Activated T-helper 1 cell treated with anti-CD3 and anti-CD28 coated beads, Interleukin-12 subunit alpha, Interleukin-12 subunit beta, Interleukin-2, Interleukin-4 antibody, amounts not matched to agents 30 ng/mL and 10 ng/mL and 1 ng/mL, durations not matched to agents 14 hours and 24 hours and 36 hours (primary cell): Measurements from ENCODE around the gene CARD8. TPM values are rescaled to one million over a fixed set of nuclear protein-coding genes. Genes with fewer than 3 reads are reported as not detected.
A peak's percentile ranks its signal among the peaks of the same experiment; 100 is the strongest.

Experiments used
- DNase-seq: peaks from one replicate; pipeline ENCODE4 v3.0.0; 2021; ENCODE audit warnings: low spot score
- H3K27ac Mint-ChIP-seq: one replicate; pipeline ENCODE4 v1.8.0; 2021; ENCODE audit warnings: mild to moderate bottlenecking, mixed read lengths
- H3K27me3 Mint-ChIP-seq: one replicate; pipeline ENCODE4 v1.8.0; 2022; ENCODE audit warnings: mild to moderate bottlenecking, moderate library complexity, mixed read lengths; ENCODE audit not compliant: insufficient read depth
- H3K36me3 Mint-ChIP-seq: one replicate; pipeline ENCODE4 v1.8.0; 2021; ENCODE audit warnings: low read depth, mixed read lengths
- H3K4me1 Mint-ChIP-seq: one replicate; pipeline ENCODE4 v1.8.0; 2021; ENCODE audit warnings: low read depth, mixed read lengths
- H3K4me3 Mint-ChIP-seq: one replicate; pipeline ENCODE4 v1.8.0; 2021; ENCODE audit warnings: mild to moderate bottlenecking, moderate library complexity, mixed read lengths
- H3K9me3 Mint-ChIP-seq: one replicate; pipeline ENCODE4 v1.8.0; 2021; ENCODE audit warnings: mixed read lengths
- intact Hi-C: fragments of 100-400 bp; cut with micrococcal nuclease; formaldehyde crosslinking; loops from one replicate; pipeline ENCODE4 v1.15.1; 2024
- total RNA-seq: library from RNA; stranded (reverse); gene quantifications from 2 replicates; pipeline ENCODE4 v1.2.3, GENCODE V29; 2022

The CARD8 gene
- total RNA-seq, 1 donor from 2014 or later, result 117 TPM

DNA sequence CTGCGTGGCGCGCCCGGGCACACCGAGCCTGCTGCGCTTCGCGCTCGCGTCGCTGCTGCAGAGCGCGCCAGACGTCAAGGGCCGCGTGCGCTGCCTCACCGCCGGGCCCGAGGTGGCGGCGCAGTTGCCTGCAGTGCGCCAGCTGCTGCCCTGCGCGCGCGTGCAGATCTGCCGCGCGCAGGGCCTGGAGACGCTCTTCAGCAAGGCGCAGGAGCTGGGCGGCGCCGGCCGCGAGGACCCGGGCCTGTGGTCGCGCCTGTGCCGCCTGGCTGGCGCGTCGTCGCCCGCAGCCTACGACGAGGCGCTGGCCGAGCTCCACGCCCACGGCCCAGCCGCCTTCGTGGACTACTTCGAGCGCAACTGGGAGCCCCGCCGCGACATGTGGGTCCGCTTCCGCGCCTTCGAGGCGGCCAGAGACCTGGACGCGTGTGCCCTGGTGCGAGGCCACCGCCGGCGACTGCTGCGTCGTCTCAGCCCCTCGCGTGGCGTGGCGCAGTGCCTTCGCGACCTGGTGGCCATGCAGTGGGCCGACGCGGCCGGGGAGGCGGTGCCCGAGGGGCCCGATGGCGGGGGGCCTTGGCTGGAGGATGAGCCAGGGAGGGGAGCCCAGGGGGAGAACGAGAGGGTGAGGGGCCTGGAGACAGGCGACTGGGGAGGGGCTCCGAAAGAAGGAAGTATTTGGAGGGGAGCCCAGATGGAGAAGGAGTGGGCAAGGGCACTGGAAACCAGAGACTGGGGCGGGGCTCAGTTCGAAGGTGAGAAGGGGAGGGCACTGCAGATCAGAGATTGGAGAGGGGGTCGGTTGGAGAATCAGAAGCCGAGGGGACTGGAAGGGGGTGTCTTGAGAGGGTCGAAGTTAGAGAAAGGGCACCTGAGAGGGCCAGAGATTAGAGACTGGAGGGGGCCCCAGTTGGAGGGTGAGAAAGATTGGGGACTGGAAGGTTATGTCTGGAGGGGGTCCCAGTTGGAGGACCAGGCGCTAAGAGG lies 60.6 kb downstream of the CARD8 start:
- no peak overlapping the region for H3K4me3 Mint-ChIP-seq
- H3K9me3 Mint-ChIP-seq, result no peaks in the 10 kb centered on the region
- no peak for DNase-seq
- peak overlapping the region; percentile 55 for H3K27ac Mint-ChIP-seq
- no peaks in the 10 kb centered on the region for H3K4me1 Mint-ChIP-seq
- intact Hi-C loops, result no loop called here
- peaks cover 1% of the 10 kb centered on the region for H3K27me3 Mint-ChIP-seq
- peaks cover 5% of the 10 kb centered on the region for H3K36me3 Mint-ChIP-seq

DNA sequence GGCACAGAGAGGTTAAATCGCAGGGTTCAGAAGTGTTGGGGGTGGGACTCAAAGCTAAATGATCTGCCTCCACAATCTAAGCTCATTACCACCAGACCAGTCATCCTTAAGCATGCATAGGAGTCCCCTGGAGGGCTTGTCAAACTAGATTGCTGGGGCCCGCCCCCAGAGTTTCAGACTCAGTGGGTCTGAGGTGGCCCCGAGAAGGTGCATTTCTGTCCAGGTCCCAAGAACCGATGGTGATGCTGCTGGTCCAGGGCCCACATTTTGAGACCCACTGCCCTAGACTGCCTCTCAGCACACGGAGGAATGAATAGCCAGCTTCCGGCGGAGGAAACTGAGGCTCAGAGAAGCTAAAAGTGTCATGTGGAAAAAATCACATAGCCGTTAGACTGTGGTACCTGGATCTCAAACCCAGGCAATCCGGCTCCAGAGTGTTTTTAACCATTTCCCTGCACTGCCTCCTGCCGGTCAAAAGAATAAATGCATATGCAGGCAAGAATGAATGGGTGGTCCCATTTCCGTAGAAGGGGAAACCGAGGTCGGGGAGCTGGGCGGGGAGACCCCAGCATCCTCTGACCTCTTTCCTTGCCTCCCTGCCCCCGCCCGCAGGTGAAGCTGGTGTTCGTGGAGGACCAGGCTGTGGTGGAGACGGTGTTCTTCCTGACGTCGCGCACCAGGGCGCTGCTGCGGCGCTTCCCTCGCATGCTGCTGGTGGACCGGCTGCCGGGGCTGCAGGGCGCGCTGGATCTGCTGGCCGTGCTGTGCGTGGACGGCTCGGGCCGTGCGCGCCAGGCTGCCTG lies 61.5 kb downstream of the CARD8 start:
- Mint-ChIP-seq H3K4me1 (no peaks in the 10 kb centered on the region), H3K27me3 (peaks cover 1% of the 10 kb centered on the region), H3K27ac (no peak overlapping the region), H3K36me3 (peaks cover 5% of the 10 kb centered on the region), H3K9me3 (no peaks in the 10 kb centered on the region), H3K4me3 (no peak overlapping the region)
- no peak for DNase-seq
- intact Hi-C loops, result no loop called here

DNA sequence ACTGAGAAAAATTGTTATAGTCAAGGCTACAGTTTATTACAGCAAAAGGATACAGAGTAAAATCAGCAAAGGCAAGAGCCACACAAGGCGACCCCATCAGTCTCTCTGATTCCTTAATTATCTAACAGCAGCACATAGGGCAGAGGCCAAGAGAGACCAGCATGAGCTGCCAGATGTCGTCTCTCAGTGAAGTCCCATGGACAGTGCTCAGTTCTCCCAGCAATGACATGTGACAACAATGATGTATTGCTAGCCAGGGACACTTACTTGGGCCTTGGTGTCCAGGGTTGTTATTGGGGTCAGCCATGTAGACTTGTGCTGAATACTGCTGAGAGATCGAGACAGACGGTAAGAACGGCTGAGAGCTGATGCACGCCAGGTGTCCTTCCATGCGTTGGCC lies 63.0 kb downstream of the CARD8 start:
- no peak overlapping the region for H3K27ac Mint-ChIP-seq
- intact Hi-C loops, result no loop called here
- no peaks in the 10 kb centered on the region for H3K9me3 Mint-ChIP-seq
- peaks cover 12% of the 10 kb centered on the region for H3K36me3 Mint-ChIP-seq
- DNase-seq, result no peak
- H3K27me3 Mint-ChIP-seq, result peaks cover 1% of the 10 kb centered on the region
- no peaks in the 10 kb centered on the region for H3K4me1 Mint-ChIP-seq
- no peak overlapping the region for H3K4me3 Mint-ChIP-seq

DNA sequence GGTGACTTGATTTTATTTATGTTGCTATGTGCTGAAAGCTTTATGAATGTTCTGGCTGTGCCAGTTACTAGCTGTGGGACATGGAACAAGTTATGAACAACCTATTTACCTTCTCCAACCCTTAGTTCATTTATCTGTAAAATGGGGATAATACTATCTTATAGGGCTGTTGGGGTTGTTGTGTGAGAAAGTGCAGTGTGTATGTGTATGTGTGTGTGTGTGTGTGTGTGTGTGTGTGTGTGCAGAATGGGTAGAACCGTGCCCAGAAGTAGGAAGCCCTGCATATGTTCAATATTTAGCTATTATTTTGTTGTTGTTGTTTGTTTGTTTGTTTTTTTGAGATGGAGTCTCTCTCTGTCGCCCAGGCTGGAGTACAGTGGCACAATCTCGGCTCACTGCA lies 64.8 kb downstream of the CARD8 start:
- Mint-ChIP-seq H3K4me3 (no peak overlapping the region), H3K27ac (no peak overlapping the region)

DNA sequence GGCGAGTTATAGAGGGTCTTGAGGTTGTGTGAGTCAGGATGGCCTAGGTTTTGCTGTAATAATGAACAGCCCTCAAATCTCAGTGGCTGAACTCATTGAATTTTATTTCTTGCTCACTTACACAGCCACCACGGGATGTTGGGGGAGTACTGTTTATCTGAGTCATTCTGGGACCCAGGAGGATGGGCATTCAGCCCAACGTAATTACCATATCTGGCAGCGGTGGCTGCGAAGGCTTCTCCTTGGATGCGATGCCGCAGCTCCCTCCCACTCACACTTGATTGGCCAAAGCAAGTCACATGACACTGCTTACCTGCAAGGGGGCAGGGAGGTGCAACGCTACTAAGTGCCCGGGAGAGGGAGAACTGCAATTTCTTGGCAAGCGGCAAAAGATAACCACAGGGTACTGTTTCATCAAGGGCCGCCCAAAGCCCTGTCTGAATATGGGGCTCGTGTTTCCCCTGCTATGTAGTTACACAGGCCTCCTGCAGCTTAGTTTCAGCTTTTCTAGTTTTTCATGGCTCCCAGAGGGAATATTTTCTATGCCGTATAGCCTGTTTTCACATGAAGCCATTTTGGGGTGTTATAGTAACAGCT lies 65.3 kb downstream of the CARD8 start:
- no peaks in the 10 kb centered on the region for H3K9me3 Mint-ChIP-seq
- intact Hi-C loops, result no loop called here
- DNase-seq, result no peak
- H3K36me3 Mint-ChIP-seq, result peaks cover 14% of the 10 kb centered on the region
- no peak overlapping the region for H3K4me3 Mint-ChIP-seq
- no peak overlapping the region for H3K27ac Mint-ChIP-seq
- H3K4me1 Mint-ChIP-seq, result no peaks in the 10 kb centered on the region
- H3K27me3 Mint-ChIP-seq, result no peaks in the 10 kb centered on the region

More for the DNA sequence above, 64.8 kb downstream of the CARD8 start:
- intact Hi-C loops, result no loop called here
- H3K9me3 Mint-ChIP-seq, result no peaks in the 10 kb centered on the region
- no peaks in the 10 kb centered on the region for H3K27me3 Mint-ChIP-seq
- peaks cover 14% of the 10 kb centered on the region for H3K36me3 Mint-ChIP-seq
- DNase-seq, result no peak
- H3K4me1 Mint-ChIP-seq, result no peaks in the 10 kb centered on the region

DNA sequence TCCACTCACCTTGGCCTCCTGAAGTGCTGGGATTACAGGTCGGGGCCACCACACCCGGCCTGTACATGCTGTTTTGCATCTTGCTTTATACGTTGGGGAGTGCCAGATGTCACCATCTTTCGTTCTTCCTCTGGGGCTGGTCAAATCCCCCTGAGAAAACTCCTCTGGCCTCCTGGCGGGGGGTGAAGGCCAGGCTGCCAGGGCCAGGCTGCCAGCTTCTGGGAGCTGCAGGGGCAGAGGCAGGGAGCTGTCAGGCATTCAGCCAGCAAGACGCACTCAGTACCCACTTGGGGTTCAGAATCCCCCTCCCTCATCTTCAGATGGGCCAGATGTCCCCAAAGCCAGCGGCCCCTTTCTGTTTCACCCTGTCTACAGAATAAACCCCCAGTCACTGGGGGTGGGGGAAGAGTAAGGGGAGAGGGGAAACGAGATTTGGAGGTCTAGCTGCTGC lies 69.1 kb downstream of the CARD8 start:
- DNase-seq, result no peak
- intact Hi-C loops, result no loop called here
- H3K36me3 Mint-ChIP-seq, result peaks cover 23% of the 10 kb centered on the region
- H3K27me3 Mint-ChIP-seq, result no peaks in the 10 kb centered on the region
- no peaks in the 10 kb centered on the region for H3K4me1 Mint-ChIP-seq
- H3K4me3 Mint-ChIP-seq, result no peak overlapping the region
- H3K27ac Mint-ChIP-seq, result no peak overlapping the region
- H3K9me3 Mint-ChIP-seq, result peaks cover 3% of the 10 kb centered on the region

DNA sequence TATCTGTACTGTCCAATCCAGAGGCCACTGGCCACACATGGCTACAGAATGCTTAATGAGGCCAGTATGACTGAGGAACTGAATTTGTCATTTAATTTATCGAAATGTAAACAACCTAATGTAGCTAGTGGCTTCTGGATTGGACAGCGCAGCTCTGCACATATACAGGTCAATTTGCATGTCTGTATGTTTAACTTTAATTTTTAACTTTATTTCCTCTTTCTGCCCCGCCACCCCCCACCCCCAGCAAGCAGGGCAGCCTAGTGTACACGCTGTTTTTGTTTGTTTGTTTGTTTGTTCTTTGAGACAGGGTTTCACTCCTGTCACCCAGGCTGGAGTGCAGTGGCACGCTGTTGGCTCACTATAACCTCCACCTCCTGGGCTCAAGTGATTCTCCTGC lies 69.7 kb downstream of the CARD8 start:
- Mint-ChIP-seq H3K27ac (no peak overlapping the region), H3K9me3 (peaks cover 8% of the 10 kb centered on the region), H3K36me3 (peaks cover 27% of the 10 kb centered on the region), H3K27me3 (no peaks in the 10 kb centered on the region), H3K4me3 (no peak overlapping the region), H3K4me1 (no peaks in the 10 kb centered on the region)
- intact Hi-C loops, result no loop called here
- no peak for DNase-seq

DNA sequence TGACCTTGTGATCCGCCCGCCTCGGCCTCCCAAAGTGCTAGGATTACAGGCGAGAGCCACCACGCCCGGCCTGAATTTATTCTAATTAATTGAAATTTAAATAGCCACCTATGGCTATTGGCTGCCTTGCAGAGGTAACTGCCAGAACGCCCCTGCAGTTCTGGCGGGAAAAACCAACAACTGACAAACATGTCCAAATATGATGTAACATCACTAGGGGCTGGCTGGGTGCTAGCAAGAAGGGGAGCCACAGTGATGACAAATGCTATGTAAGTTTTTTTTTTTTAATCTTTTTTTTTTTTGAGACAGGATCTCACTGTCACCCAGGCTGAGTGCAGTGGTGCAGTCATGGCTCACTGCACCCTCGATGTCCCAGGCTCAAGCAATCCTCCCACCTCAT lies 72.4 kb downstream of the CARD8 start:
- no peaks in the 10 kb centered on the region for H3K27me3 Mint-ChIP-seq

DNA sequence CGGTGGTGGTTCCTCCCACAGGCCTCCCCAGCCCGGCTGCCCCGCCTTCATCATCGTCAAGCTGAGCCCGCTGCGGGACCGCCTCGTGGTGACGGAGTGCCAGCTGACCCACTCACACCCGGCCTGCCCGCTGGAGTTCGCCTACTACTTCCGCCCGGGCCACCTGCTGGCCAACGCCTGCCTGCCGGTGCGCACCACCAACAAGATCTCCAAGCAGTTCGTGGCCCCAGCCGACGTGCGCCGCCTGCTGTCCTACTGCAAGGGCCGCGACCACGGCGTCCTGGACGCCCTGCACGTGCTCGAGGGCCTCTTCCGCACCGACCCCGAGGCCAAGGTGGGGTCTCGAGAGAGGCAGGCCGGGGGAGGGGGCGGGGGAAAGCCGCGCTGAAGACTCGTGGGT lies 73.3 kb downstream of the CARD8 start:
- Mint-ChIP-seq H3K4me3 (no peak overlapping the region), H3K27me3 (no peaks in the 10 kb centered on the region), H3K9me3 (peaks cover 8% of the 10 kb centered on the region), H3K36me3 (peaks cover 23% of the 10 kb centered on the region), H3K27ac (no peak overlapping the region), H3K4me1 (no peaks in the 10 kb centered on the region)
- intact Hi-C loops, result no loop called here
- DNase-seq, result no peak

More for the DNA sequence above, 72.4 kb downstream of the CARD8 start:
- Mint-ChIP-seq H3K4me1 (no peaks in the 10 kb centered on the region), H3K4me3 (no peak overlapping the region), H3K36me3 (peaks cover 27% of the 10 kb centered on the region), H3K9me3 (peaks cover 8% of the 10 kb centered on the region), H3K27ac (no peak overlapping the region)
- no peak for DNase-seq
- intact Hi-C loops, result no loop called here

DNA sequence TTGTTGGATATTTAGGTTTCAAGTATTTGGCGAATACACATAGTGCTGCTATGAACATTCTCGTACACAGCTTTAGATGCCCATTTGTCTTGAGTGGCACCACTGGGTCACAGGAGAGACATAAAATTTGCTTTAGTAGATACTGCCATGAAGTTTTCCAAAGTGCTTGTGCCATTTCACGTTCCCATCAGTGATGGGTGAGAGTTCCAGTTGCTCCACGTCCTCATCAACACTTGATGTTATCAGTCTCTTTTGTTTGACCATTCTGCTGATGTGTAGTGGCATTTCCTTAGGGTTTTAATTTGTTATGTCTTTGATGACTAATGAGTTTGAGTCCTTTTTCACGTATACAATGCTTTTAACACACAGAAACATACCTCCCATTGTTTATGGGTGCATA lies 74.2 kb downstream of the CARD8 start:
- DNase-seq, result no peak
- peaks cover 26% of the 10 kb centered on the region for H3K36me3 Mint-ChIP-seq
- no peaks in the 10 kb centered on the region for H3K27me3 Mint-ChIP-seq
- H3K27ac Mint-ChIP-seq, result no peak overlapping the region
- intact Hi-C loops, result no loop called here
- peaks cover 8% of the 10 kb centered on the region for H3K9me3 Mint-ChIP-seq
- peaks cover 5% of the 10 kb centered on the region for H3K4me1 Mint-ChIP-seq
- H3K4me3 Mint-ChIP-seq, result no peak overlapping the region

DNA sequence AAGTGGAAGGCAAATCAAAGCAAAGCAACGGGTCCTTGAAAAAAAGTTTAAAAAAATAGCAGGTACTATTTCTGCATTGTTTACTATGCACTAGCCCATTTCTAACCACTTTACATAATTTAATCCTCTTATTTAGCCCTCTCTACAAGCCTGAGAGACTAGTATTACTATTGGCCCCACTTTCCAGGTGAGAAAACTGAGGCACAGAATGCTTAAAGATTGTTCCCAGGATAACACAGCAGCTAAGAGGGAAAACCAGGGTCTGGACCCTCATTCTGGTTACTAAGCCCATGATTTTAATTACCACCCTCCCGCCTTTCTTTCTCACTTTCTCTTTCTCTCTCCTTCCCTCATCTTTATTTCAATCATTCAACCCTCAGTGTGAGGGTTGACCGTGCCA lies 79.5 kb downstream of the CARD8 start:
- intact Hi-C loops, result loop anchor here (10.0 kb wide), 1 partner anchor 431 kb away; the partner anchor contains the start of gene NOP53
- Mint-ChIP-seq H3K27me3 (no peaks in the 10 kb centered on the region), H3K36me3 (peaks cover 26% of the 10 kb centered on the region), H3K4me1 (peaks cover 16% of the 10 kb centered on the region), H3K4me3 (no peak overlapping the region), H3K9me3 (peaks cover 2% of the 10 kb centered on the region), H3K27ac (no peak overlapping the region)
- no peak for DNase-seq

DNA sequence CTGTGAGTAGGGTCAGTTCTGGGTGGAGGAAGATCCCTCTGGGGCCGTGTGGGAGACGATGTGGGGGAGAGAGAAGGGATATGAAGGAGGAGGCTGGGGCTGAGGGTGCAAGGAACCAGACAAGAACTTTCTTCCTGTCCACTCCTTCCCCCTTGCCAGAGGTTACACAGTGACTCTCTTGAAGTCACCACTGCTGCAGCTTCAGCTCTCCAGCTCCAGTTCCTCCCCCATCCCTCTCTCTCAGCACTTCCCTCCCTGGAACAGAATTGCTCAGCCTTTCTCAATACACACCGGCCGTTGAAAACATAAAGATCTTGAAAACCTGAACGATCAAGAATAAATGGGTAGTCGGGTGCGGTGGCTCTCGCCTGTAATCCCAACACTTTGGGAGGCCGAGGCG lies 80.1 kb downstream of the CARD8 start:
- no peaks in the 10 kb centered on the region for H3K9me3 Mint-ChIP-seq
- peaks cover 30% of the 10 kb centered on the region for H3K36me3 Mint-ChIP-seq
- intact Hi-C loops, result loop anchor here (10.0 kb wide), 1 partner anchor 431 kb away; the partner anchor contains the start of gene NOP53
- no peaks in the 10 kb centered on the region for H3K27me3 Mint-ChIP-seq
- peaks cover 22% of the 10 kb centered on the region for H3K4me1 Mint-ChIP-seq
- no peak overlapping the region for H3K27ac Mint-ChIP-seq
- no peak for DNase-seq
- H3K4me3 Mint-ChIP-seq, result no peak overlapping the region
